CD1c-positive myeloid dendritic cell (primary cell): ENCODE measurements around the gene NUDCD3.

ENCODE experiments used
- DNase-seq: peaks from one replicate; pipeline ENCODE4 v3.0.0-alpha.2; 2016; ENCODE audit errors: extremely low spot score

NUDCD3 gene

DNA sequence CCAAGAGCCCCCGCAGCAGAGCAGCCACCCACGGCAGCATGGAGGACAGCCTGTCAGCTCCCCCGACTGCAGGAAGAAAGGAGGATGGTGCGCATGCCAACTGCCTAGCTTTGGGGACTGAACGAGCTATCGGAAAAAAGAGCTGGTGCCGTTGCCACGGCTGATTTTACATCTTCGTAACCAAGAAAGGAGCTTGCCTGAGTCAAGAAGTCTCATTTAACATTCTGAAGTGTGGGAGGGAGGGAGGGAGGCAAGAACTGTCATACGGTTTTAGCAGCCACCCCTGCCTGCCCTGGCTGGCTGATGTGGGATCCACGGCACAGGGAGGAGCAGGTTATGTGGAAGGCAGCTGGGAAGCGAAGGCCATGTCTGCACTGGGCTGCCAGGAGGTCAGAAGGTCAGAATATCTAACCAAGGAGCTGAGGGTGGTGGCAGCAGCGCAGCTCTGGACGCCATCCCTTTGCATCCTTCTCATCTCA lies 90.4 kb downstream of the NUDCD3 start:
- DNase-seq: no peak

GRCh38 chr7:44398953-44399574 lies 91.4 kb downstream of the NUDCD3 start:
- no peak for DNase-seq

- no peak for DNase-seq
These were observed 91.9 kb downstream of the NUDCD3 start for GRCh38 chr7:44398511-44398911.

DNA sequence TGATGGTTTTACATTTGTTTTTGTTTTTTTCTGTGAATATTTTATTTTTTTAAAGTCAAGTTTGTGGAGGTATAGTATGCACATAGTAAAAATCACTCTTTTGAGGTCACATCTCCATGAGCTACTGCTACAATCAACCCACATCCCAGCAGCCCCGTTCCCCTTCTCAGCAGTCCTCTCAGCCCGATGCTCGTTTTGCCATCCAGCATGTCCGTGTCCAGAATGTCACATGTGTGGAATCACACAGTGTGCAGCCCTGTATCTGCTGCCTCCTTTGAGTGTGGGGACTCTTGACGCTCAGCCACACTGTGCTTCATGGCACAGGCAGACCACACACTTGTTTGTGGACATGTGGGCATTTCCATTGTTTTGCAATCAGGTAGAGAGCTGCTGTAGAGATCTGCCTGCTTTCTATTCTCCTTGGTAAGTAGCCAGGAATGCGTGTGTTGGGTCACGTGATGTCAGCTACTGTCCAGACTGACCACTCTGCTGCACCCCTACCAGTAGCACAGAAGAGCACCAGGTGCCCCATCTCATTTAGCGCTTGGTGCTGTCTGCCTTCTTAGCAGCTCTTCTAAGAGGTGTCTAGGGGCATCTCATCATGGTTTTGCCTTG lies 93.4 kb downstream of the NUDCD3 start:
- DNase-seq: no peak

DNA sequence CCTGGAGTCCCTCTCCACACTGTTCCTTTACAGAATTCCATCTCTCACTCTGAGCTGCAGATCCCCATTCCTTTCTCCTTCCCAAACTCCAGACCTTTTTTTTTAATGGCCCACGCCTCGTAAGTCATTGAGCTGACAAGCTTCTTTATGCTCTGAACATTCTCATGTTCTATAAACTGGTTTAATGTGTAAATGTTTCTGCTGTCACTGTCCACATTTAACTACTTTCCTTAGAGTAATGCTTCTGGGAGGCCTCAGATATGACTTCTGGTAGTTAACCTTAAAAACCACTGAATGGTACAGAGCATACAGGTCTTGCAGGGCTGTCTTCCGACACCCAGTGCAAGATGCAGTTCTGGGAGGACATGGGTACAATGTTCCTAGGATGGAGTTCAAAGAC lies 94.0 kb downstream of the NUDCD3 start:
- DNase-seq: no peak

- no peak for DNase-seq
These were observed 95.4 kb downstream of the NUDCD3 start for GRCh38 chr7:44395067-44395466.

DNA sequence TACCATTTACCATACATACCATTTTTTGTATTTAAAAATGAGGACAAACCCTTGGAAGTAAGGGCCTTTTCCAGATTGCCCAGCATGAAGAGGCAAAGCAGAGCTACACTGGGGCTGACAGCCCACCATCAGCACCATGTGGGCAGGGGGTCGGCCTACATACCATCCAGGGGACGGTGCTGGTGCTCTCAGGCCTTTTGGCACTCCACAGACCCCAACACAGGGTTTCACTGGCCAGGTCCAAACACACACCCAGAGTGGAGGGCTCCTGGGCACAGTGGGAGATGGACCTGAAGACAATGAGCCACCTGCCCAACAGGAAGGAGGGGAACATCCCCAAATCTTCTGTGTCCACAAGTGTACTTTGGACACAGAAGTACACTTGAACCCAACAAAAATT lies 95.8 kb downstream of the NUDCD3 start:
- no peak for DNase-seq

- no peak for DNase-seq
These were observed 96.4 kb downstream of the NUDCD3 start for GRCh38 chr7:44394112-44394447.

GRCh38 chr7:44393238-44394111 lies 97.0 kb downstream of the NUDCD3 start:
- no peak for DNase-seq

DNA sequence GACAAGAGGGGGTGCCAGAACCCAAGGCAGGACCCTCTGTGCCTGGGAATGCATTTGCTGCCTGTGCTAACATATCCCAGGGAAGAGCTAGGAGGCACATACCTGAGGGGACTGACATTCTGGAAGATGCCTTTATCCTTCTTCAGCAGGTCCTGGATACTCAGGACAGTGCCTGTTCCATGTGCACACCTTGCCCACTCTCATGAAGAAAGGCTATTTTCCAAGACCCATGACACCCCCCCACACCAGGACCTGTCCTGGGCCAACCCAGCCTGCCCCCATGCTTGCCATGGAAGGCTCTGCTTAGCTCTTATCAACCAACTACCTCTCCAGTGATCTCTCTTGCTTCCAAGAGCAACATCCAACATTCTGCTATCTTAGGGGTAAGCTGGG lies 97.8 kb downstream of the NUDCD3 start:
- no peak for DNase-seq

- DNase-seq: no peak
These were observed 98.5 kb downstream of the NUDCD3 start for GRCh38 chr7:44391746-44392617.

DNA sequence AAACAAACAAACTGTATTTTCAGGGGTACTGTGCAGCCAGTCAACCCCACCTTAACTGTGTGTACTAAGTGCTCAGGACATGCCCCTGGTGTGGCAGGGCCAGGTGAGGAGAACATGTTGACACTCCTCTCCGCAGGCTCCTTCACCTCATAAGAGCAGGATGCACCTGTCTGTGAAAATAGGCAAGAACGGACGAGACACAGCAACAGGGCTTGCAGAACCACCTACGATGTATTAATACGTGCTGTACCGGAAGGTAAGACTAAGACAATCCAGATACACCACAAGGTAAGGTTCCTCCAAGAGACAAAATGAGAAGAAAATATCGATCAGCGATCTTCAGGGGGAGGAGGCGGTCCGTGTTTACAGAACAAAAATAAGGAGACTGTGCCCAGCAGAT lies 99.3 kb downstream of the NUDCD3 start:
- no peak for DNase-seq

GRCh38 chr7:44390701-44391100 lies 99.8 kb downstream of the NUDCD3 start:
- no peak for DNase-seq

GRCh38 chr7:44388089-44388970 lies 102.1 kb downstream of the NUDCD3 start:
- DNase-seq: no peak

- no peak for DNase-seq
These were observed 103.1 kb downstream of the NUDCD3 start for GRCh38 chr7:44387389-44387788.

GRCh38 chr7:44386139-44386913 lies 104.1 kb downstream of the NUDCD3 start:
- no peak for DNase-seq

- DNase-seq: no peak
These were observed 104.9 kb downstream of the NUDCD3 start for GRCh38 chr7:44385434-44386138.

DNA sequence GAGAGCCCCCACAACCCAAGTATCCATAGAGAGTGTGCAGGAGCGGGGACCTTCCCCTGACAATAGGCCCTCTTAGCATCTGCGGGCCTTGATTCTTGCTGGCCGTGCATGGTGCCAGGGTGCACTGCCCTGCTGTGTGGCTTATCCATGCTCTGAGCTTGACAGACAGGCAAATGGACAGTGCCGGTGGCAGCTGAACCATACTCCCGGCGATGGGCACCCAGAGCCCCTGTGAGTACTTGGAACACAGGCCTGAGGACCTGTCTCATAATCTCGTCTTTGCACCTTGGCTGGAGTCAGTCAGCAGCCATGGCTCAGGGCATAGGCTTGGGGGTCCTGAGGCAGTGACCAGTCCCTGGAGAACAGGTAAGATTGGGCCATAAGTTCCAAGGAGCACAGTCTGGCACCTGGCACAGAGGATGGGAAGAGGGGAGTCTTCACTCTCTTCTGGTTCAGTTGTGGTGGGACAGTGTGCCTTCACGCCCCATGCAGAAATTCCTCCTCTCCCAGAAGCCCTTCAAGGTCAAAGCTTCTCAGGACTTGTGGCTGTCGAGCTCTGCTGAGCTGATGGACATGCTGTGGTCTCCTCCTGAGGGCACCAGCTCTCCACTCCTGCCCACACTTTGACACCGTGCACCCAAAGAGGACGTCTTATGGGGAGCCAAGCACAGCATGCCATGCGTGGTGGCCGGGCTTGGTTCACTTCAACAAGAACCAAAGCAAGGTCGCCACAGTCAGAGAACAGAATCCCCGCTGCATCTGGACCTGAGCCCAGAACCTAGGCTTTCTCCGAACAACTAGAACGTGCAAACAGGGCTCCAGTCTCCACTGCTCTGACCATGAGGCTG lies 105.6 kb downstream of the NUDCD3 start:
- DNase-seq: no peak

- no peak for DNase-seq
These were observed 106.9 kb downstream of the NUDCD3 start for GRCh38 chr7:44383566-44383965.
